GM10266 (cell line): ENCODE results near the gene CEP170.

ENCODE experiments used
- DNase-seq: peaks from one replicate; pipeline ENCODE4 v3.0.0; 2012; ENCODE audit errors: extremely low spot score
- TF ChIP-seq, protein P1 (sequence below): IDR thresholded peaks from 2 replicates; pipeline ENCODE4 v1.5.1; 2012; ENCODE audit warnings: mild to moderate bottlenecking, low read depth; ENCODE audit not compliant: control insufficient read depth, insufficient read depth; ENCODE audit errors: missing control alignments

CEP170 gene

DNA sequence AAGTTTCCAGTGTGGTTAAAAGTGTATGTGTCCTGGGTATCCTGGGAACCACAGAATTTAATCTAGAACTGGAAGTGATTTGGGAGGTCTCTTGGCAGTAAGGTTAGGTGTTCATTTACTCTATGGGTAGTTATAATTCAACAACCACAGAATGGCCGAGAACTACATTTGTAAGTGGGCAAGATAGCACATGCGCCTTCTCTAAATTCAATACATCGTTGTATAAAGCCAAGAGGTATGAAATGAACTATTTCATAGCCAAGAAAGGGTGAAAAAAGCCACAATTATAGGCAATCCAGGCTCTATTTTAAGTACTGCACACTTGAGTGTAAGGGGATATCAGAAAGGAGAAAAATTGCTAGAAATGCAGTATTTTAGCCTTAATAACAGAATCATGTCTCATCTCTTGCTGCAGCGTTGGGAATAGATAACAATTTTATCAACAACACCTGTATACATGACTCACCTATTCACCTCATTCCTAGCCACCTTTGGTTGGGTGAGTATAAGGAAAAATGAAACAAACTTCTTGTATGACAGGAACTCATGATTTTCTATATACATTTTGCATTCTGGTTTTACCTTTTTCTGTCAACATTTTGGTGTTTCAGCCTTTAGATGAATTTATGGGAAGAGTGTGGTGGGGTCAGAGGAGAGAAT lies 5.3 kb upstream of the CEP170 start:
- TF ChIP-seq, protein P1, sequence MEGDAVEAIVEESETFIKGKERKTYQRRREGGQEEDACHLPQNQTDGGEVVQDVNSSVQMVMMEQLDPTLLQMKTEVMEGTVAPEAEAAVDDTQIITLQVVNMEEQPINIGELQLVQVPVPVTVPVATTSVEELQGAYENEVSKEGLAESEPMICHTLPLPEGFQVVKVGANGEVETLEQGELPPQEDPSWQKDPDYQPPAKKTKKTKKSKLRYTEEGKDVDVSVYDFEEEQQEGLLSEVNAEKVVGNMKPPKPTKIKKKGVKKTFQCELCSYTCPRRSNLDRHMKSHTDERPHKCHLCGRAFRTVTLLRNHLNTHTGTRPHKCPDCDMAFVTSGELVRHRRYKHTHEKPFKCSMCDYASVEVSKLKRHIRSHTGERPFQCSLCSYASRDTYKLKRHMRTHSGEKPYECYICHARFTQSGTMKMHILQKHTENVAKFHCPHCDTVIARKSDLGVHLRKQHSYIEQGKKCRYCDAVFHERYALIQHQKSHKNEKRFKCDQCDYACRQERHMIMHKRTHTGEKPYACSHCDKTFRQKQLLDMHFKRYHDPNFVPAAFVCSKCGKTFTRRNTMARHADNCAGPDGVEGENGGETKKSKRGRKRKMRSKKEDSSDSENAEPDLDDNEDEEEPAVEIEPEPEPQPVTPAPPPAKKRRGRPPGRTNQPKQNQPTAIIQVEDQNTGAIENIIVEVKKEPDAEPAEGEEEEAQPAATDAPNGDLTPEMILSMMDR: no peak
- DNase-seq: no peak

DNA sequence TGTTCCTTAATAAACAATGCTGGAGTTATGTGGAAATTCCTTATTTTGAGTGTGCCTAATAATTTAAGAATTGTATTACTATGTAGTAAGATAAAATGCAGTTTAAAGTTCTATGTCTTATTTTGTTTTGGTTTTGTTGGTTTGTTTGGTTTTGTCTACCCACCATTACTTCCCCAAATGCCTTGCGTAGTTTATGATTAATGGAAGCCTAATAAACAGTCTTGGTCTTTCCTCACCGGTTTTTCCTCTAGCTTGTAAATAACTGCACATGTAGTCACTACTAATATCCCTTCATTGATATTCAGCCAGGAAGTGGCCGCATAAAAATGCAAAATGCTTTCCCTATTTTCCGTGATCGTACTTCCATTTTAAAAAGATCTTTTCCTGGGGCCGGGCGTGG lies 3.6 kb upstream of the CEP170 start:
- DNase-seq: no peak
- TF ChIP-seq, protein P1: no peak

DNA sequence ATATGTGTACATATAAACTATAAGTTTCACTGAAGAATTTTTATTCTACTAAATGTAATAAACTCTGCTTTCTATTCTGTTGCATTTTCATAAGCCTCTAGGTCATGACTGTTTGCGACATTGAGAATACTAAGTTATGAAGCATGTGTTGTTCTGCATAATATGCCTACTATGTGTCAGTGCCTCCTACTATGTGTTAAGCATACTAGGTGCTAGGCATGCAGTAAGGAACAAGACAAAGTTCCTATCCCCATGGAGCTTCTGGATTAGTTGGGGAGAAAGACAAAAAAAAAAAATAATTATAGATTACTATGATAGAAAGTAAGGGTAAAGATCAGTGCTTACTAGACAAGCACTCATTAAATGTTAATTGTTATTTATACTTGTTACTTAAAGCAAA lies 2.1 kb upstream of the CEP170 start:
- TF ChIP-seq, protein P1: no peak
- DNase-seq: no peak

DNA sequence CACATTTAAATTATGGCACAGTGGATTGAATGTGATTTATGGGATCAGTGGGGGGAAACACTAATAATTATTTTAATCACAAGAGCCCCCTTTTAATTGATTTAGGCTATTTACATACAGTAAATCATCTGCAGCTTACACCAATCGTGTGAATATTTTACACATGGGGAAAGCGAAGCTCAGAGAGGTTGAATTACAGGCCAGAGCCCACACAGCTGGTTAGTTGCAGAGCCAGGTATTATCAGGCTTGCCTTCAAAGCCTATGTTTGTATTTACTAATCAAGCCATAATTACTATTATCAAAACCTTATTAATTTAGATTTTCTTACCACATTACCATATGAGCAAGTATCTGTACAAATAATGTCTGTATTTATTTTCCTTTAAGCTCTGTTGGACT lies 1.5 kb upstream of the CEP170 start:
- no peak for DNase-seq
- TF ChIP-seq, protein P1: no peak

DNA sequence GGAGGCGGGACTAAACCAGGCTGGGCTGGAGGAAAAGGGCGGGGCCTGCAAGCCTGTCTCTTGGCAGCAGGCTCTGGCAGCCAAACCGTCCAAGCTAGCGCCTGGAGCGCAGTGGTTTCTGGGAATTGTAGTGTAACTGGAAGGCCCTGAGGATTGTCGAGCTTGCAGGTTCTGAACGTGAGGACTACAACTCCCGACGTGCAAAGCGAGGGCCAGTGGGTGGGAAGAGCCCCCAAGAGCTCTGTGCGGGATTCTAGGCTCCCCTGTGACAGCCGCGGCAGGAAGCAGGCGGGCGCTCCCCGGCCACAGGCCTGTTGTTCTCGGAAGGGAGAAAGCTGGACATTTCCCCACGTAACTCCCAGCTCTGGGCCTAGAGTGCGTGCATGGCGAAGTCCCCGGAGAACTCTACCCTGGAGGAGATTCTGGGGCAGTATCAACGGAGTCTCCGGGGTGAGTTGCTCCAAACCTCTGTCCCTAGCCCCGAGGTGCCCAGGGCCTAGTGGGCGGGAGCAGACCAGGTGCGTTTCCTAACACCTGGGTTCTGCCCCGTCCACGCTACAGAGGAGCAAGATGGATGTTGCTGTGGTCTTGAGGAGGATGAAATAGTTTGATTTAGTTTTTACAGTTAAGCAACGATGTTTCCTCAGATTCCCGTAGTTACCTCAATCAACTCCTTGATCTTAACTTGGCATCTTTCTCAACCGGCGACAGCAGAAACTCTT lies 871 bp upstream of the CEP170 start, which contains the start of gene SDCCAG8:
Gene SDCCAG8, plus strand, starts transcription at position 251 of the 722 bp plus-strand sequence. Its CDS starts 133 bp downstream, at position 384.
- DNase-seq: peak; percentile 91
- TF ChIP-seq, protein P1: no peak

DNA sequence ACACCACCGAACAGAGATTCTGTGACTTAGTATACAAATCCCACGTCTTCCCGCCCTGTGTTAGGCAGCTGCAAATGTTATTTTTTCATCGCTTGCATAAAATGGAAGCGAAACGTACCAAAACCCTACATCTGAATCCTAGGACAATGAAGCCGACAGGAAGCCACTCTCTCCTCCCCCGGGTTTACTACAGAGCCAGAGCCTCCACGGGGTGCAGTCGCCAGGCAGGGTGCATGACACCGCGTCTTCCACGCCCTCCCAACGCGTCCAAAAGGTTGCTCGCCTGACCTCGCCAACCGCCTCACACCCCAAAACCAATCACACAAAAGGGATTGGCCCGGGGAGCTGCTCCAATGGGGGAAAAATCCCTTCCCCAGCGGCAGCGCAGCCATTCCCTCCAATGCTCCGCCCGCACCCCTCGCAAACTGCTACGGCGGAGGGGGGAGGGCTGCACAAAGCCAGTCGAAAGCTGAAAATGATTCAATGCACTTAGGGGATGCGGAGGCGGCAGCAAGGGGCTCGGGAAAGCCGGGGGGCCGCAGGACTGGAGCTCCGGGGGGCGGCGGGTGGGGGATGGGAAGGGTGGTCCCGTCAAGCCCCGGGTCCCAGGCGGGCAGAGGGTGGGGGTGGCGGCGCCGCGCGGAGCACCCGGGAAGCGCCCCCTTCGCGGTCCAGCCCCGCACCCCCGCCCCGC lies 701 bp downstream of the CEP170 start:
- DNase-seq: peak; percentile 64
- TF ChIP-seq, protein P1: no peak

DNA sequence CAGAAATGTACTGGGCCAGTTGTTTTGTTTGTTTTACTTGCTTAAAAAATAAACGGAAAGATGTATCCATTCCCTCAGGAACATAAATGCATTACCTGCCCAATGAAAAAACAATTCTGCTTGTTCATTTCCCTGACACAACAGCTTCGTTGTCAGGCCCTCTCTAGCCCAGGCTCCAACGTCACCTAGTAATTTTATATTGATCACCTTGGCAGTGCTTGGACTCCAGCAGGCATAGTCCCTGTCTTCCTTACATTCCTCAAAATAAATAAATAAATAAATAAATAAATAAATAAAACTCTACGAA lies 1.2 kb downstream of the CEP170 start:
- DNase-seq: no peak
- TF ChIP-seq, protein P1: no peak
